Medulla oblongata (tissue), 1 donor: Measurements from ENCODE around the gene ZIC4.

Experiments used
- DNase-seq: peaks from one replicate; pipeline ENCODE4 v3.0.0-alpha.2; 2015; ENCODE audit errors: extremely low spot score

ZIC4 gene

DNA sequence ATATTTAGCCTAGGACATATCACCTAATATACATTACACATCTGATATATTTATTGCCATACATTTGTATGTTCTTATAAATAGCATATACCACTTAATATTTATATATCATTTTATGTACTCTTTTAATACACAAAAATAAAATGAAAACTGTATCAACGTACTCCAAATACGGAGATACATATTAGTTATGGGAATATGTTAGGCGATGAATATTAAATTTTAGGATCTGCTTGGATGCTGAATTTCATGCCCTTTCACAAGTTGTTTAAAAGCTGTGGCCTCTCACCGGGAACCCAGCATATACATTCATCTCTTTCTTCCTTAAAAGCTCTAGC lies 50.6 kb downstream of the ZIC4 start:
- no peak for DNase-seq

GRCh38 chr3:147355084-147355752 lies 51.1 kb downstream of the ZIC4 start:
- DNase-seq: no peak

DNA sequence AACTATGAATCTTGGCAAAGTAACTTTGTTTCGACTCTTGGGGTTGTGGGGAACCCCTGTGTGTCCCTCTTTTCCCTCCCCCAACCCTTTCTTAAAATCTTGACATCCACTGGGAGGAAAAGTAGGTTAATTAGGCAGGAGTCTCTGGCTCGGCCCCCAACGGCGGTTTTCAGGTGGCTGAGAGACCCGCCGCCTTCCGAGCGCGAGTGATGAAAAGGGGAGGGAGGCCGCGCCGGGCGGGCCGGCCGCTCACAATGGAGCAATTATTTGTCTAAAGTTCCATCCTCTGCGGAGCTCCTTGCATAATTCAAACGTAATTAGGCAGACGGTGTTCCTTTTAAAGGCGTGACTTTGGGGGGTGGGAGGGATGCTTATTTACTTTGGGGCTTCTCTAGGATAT lies 51.7 kb downstream of the ZIC4 start:
- DNase-seq: no peak

DNA sequence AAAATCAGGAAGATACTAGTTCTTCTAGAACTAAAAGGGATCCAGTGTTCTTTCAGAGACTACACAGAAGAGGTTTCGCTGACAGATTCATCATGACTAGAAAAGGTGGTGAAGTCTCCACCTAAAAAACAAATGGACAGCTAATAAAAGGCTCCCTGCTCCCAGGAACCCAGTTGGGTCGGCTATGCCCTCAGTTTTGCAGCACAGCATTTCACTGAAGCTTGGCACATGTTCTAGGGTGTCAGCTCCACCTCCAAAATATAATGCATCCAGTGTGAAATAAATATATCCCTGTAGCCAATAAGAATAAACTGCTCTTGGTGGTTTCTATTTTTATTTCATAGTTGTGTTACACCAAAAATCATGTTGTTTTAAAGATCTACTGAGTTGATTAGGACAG lies 55.0 kb downstream of the ZIC4 start:
- DNase-seq: no peak

GRCh38 chr3:147348976-147349375 lies 57.4 kb downstream of the ZIC4 start:
- no peak for DNase-seq

- DNase-seq: no peak
These were observed 62.4 kb downstream of the ZIC4 start for GRCh38 chr3:147343926-147344325.

GRCh38 chr3:147341727-147342126 lies 64.6 kb downstream of the ZIC4 start:
- no peak for DNase-seq

DNA sequence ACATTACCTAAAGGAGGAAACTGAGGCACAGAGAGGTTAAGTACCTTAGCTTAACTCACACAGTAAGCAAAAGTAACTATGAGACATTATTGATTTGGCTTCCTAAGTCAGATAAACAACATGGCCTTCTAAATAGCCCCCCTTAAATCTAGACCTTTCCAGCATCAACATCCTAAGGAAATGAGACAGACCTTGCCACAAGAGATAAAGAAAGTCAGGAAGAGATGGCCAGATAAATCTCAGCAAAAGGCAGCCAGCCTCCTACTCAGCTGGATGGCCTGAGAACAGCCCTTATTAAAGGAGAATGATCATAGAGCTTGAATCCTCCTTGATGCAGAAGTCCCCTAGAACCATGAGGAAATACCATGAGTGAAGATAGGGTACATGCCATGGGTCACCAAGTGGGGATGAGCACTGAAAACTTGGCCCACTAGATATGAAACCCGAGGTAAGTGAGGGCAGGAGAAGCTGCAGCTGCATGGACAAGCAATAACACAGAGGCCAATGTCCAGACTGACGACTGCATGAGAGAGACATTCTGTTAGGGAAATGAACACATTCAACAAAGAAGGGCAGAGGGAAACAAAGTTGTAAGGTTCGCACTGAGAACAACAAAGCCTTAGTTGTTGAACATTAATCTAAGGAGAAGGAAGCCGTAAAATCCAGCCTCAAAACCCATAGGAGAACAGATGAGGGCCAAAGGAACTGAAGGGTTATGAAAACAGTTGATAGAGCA lies 69.6 kb downstream of the ZIC4 start:
- DNase-seq: no peak
